GM10266 (cell line): ENCODE measurements around the gene PSMD4.

Experiments used
- DNase-seq: peaks from one replicate; pipeline ENCODE4 v3.0.0; 2012; ENCODE audit errors: extremely low spot score
- CTCF ChIP-seq: IDR thresholded peaks from 2 replicates; pipeline ENCODE4 v1.5.1; 2012; ENCODE audit warnings: mild to moderate bottlenecking, low read depth; ENCODE audit not compliant: control insufficient read depth, insufficient read depth; ENCODE audit errors: missing control alignments

PSMD4 gene

DNA sequence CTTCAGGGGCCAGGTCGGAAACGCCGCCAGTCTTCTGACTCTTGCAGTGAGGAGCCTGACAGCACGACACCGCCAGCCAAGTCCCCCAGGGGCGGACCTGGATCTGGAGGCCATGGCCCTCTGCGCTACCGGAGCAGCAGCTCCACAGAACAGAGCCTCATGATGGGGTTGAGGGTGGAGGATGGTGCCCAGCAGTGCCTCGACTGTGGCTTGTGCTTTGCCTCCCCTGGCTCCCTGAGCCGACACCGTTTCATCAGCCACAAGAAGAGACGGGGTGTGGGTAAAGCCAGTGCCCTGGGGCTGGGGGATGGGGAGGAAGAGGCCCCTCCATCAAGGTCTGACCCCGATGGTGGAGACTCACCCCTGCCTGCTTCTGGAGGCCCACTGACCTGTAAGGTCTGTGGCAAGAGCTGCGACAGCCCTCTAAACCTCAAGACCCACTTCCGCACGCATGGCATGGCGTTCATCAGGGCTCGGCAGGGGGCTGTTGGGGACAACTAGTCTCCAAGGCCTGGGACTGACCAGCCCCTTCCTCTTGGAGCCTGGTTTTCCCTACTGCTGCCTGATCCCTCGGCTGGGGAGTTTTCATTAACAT is 36.3 kb downstream of the PSMD4 start:
- DNase-seq = no peak
- TF ChIP-seq CTCF = no peak

DNA sequence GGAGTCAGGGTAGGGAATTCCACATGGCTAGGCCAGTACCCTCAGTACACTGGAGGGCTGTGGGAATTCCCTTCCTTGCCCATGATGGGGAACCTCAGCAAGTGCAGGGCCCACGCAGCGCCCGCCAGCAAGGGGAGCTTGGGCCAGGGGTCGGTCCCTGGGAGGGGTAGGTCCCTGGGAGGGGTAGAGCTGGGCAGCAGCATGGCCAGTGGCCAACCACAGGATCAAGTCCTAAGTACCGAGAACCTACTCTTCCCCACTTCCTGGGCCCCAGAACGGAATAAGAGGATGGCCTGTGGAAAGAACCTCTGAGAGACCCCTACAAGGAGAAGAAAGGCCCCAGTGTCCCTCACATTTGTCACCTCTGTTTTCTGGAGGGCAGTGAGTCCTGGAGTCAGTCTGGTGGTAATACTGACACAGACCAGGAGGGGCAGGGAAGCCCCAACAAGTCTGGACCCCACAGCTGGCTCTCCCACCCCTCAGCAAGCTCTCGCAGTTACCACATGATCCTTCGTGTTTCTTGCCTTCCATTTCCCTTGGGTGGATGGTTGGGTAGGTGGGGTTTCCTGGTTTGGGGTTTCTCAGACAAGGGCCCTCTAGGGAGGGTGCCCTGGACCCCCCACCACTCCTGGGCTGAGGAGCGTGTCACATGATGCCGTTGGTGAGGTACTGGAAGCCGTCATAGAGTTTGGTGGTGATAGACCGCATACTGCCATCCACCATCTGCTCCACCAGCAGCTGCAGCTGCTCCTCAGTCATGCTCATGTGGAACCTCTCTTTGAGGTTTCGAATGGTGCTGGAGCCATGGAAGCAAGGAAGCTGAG is 37.9 kb downstream of the PSMD4 start:
- TF ChIP-seq CTCF = no peak
- no peak for DNase-seq

DNA sequence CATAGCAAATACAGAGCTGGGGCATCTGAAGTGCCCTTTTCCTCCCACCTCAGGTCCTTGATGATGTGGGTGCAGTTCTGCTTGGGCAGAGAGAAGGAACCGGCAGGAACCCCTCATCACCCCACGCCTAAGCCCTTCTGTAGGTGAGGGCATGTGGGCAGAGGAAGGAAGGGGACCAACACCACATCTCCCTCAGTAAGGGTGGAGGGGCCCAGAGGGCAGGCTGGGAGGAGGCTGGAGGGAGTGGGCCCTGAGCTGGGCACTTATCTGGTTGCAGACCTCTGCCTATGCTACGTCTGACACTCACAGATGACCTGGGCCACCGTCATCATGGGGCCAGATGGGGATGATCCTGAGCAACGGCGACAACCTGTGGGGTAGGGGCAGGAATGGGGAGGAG is 38.6 kb downstream of the PSMD4 start:
- DNase-seq = no peak

GRCh38 chr1:151294742-151295462 is 40.4 kb downstream of the PSMD4 start:
- DNase-seq = no peak
- TF ChIP-seq CTCF = no peak

More for the DNA sequence above, 38.6 kb downstream of the PSMD4 start:
- no peak for TF ChIP-seq CTCF

DNA sequence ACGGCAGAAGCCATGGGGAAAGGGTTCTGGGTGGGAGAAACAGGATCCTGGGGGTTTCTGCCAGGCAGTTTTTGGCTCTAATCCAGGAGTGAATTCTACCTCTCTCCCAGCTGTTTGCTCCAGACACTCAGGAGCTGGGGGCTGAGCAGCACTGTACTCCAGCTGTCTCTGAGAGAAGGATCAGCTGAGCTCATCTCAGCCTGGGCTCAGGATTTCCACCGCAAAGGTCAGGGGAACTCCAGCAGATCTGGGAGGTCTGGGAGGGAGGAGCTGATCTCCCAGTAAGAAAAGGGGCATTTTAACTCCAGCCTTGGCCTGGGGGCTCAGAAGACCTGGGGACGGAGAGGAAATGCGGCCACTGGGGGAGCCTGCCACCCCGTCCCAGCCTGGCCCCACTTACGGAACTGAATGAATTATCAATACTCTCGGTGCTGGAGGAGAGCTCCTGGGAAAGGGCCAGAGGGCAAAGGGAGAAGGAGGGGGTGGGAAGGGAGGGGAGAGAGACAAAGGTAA is 55.3 kb downstream of the PSMD4 start:
- TF ChIP-seq CTCF = no peak
- DNase-seq = no peak

GRCh38 chr1:151311011-151311410 is 56.5 kb downstream of the PSMD4 start:
- no peak for TF ChIP-seq CTCF
- no peak for DNase-seq
